ENCODE measurements around the gene SIGLEC11.
"Not testable (repeated sequence)": the region's sequence is repeated elsewhere in the genome, so short reads cannot be mapped to it uniquely, and the experiment has no call there.

Gene SIGLEC11

GRCh38 chr19:49951806-49952478 lies 9.0 kb downstream of the SIGLEC11 start:
- Histone ChIP-seq H3K27me3 (ENCODE audit: insufficient read depth, low read depth, severe bottlenecking) (no peaks in the 10 kb centered on the region), H3K9me3 (ENCODE audit: severe bottlenecking) (no peaks in the 10 kb centered on the region), H3K36me3 (no peaks in the 10 kb centered on the region), H3K27ac (no peak overlapping the region), H3K4me3 (ENCODE audit: low read depth, low read length) (no peak overlapping the region)
- no peak for TF ChIP-seq CTCF (IDR thresholded peaks at IDR 0.05; ENCODE audit: low read depth, low read length)
- no peak for DNase-seq

GRCh38 chr19:49950956-49951526 lies 9.9 kb downstream of the SIGLEC11 start:
- H3K4me3 ChIP-seq (ENCODE audit: low read depth, low read length): no peak overlapping the region
- H3K9me3 ChIP-seq (ENCODE audit: severe bottlenecking): no peaks in the 10 kb centered on the region
- no peak for DNase-seq
- no peaks in the 10 kb centered on the region for H3K36me3 ChIP-seq
- no peak for TF ChIP-seq CTCF (IDR thresholded peaks at IDR 0.05; ENCODE audit: low read depth, low read length)
- no peaks in the 10 kb centered on the region for H3K27me3 ChIP-seq (ENCODE audit: insufficient read depth, low read depth, severe bottlenecking)
- no peak overlapping the region for H3K27ac ChIP-seq

- Histone ChIP-seq H3K27me3 (ENCODE audit: insufficient read depth, low read depth, severe bottlenecking) (no peaks in the 10 kb centered on the region), H3K36me3 (no peaks in the 10 kb centered on the region), H3K27ac (no peak overlapping the region), H3K9me3 (ENCODE audit: severe bottlenecking) (no peaks in the 10 kb centered on the region), H3K4me3 (ENCODE audit: low read depth, low read length) (no peak overlapping the region)
- DNase-seq: no peak
- no peak for TF ChIP-seq CTCF (IDR thresholded peaks at IDR 0.05; ENCODE audit: low read depth, low read length)
Measured at GRCh38 chr19:49950590-49950948, 10.4 kb downstream of the SIGLEC11 start.

DNA sequence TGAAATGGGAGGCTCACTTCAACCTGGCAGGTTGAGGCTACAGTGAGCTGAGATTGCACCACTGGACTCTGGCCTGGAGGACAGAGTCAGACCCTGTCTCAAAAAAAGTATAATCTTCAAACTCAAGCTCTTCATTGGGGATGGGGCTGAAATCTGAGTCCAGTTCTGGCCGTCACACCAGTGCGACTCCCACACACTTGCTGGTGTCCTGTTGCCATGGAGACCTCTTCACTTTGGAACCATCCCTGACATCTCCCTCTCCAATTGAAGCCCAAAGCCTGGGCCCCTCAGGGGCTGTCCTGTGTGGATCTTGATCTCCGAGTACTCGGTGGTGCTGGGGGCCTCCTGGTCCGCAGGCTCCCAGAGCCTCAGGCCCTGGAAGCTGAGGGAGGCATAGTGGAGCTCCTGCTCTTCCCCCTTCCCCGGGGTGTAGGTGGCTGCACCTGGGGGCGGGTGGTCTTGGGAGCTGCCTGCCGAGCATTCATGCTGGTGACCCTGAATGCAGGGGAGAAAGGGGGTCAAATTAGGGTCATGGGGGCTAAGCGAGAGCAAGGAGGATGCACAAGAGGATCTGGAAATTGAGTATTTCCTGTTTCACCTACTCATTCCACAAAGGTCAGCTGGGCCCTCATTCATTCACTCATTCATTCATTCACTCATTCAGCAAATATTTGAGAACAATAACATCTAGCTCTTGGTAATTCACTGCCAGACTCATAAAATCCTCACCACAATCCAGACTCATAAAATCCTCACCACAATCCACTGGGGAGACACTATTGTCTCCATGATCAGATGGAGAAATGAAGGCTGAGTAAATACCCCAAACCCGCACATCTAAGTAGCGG lies 11.0 kb downstream of the SIGLEC11 start:
- H3K4me3 ChIP-seq (ENCODE audit: low read depth, low read length): no peak overlapping the region
- no peaks in the 10 kb centered on the region for H3K27me3 ChIP-seq (ENCODE audit: insufficient read depth, low read depth, severe bottlenecking)
- TF ChIP-seq CTCF (IDR thresholded peaks at IDR 0.05; ENCODE audit: low read depth, low read length): no peak
- DNase-seq: no peak
- H3K9me3 ChIP-seq (ENCODE audit: severe bottlenecking): no peaks in the 10 kb centered on the region
- H3K27ac ChIP-seq: no peak overlapping the region
- H3K36me3 ChIP-seq: no peaks in the 10 kb centered on the region

- Histone ChIP-seq H3K9me3 (ENCODE audit: severe bottlenecking) (no peaks in the 10 kb centered on the region), H3K27ac (no peak overlapping the region), H3K36me3 (no peaks in the 10 kb centered on the region), H3K4me3 (ENCODE audit: low read depth, low read length) (no peak overlapping the region), H3K27me3 (ENCODE audit: insufficient read depth, low read depth, severe bottlenecking) (no peaks in the 10 kb centered on the region)
- no peak for TF ChIP-seq CTCF (IDR thresholded peaks at IDR 0.05; ENCODE audit: low read depth, low read length)
- DNase-seq: no peak
Measured at GRCh38 chr19:49946415-49946814, 14.6 kb downstream of the SIGLEC11 start.

DNA sequence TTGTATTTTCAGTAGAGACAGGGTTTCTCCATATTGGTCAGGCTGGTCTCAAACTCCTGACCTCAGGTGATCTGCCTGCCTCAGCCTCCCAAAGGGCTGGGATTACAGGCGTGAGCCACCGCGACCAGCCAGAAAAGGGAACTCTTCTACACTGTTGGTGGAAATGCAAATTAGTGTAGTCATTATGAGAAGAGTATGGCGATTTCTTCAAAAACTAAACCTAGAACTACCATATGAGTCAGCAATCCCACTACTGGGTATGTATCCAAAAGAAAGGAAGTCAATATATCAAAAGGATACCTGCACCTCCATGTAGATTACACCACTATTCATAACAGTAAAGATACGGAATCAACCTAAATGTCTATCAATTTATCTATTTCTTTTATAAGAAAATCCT lies 16.4 kb downstream of the SIGLEC11 start:
- not testable (repeated sequence) for DNase-seq; H3K9me3 ChIP-seq (ENCODE audit: severe bottlenecking); H3K27me3 ChIP-seq (ENCODE audit: insufficient read depth, low read depth, severe bottlenecking); H3K27ac ChIP-seq; H3K4me3 ChIP-seq (ENCODE audit: low read depth, low read length); H3K36me3 ChIP-seq
